Neutrophil (primary cell): ENCODE data around the gene SFXN3.

Experiments
- H3K27ac ChIP-seq: fragments of 200-600 bp; sonication (generic); 2 replicates; pipeline ENCODE4 v1.5.1; 2016; ENCODE audit warnings: mild to moderate bottlenecking, moderate library complexity
- H3K27me3 ChIP-seq: fragments of 200-600 bp; sonication (generic); 2 replicates; pipeline ENCODE4 v1.6.0; 2016; ENCODE audit warnings: mild to moderate bottlenecking
- H3K36me3 ChIP-seq: fragments of 200-600 bp; sonication (generic); 2 replicates; pipeline ENCODE4 v1.5.1; 2017
- H3K4me1 ChIP-seq, 2 experiments: fragments of 200-600 bp in 1 of 2; sonication (generic) in 1 of 2; 1 replicate in 1 of 2; 2 replicates in 1 of 2; pipeline versions ENCODE4 v1.5.1 to v1.6.1; 2013 to 2016; ENCODE audit warnings: low read depth in 1 of 2, low read length in 1 of 2, mild to moderate bottlenecking in 1 of 2, moderate library complexity in 1 of 2; ENCODE audit not compliant: control insufficient read depth in 1 of 2, insufficient read depth in 1 of 2
- H3K4me3 ChIP-seq, 2 experiments: fragments of 200-600 bp in 1 of 2; sonication (generic) in 1 of 2; 1 replicate in 1 of 2; 2 replicates in 1 of 2; pipeline ENCODE4 v1.5.1; 2013 to 2016; ENCODE audit warnings: low read depth in 1 of 2, low read length in 1 of 2, mild to moderate bottlenecking in 1 of 2, moderate library complexity in 1 of 2
- H3K9me3 ChIP-seq: fragments of 200-600 bp; sonication (generic); 2 replicates; pipeline ENCODE4 v1.5.1; 2016
- CTCF ChIP-seq: fragments of 200-600 bp; sonication (generic); IDR thresholded peaks from 2 replicates; pipeline ENCODE4 v1.5.1; 2016; ENCODE audit warnings: antibody characterized with exemption

SFXN3 gene

GRCh38 chr10:101056365-101057151 is 25.5 kb downstream of the SFXN3 start:
- Histone ChIP-seq H3K36me3 (no peaks in the 10 kb centered on the region), H3K27me3 (peaks cover 16% of the 10 kb centered on the region), H3K4me1 (peaks cover 20% of the 10 kb centered on the region in 2 experiments), H3K27ac (no peak overlapping the region), H3K4me3 (no peak overlapping the region), H3K9me3 (no peaks in the 10 kb centered on the region)
- no peak for TF ChIP-seq CTCF

GRCh38 chr10:101060036-101060950 is 29.3 kb downstream of the SFXN3 start:
- Histone ChIP-seq H3K27ac (peak overlapping the region; percentile 55), H3K4me3 (peak overlapping the region; percentile 99), H3K4me1 (peaks cover 41% of the 10 kb centered on the region in 2 experiments), H3K36me3 (no peaks in the 10 kb centered on the region), H3K27me3 (peaks cover 46% of the 10 kb centered on the region), H3K9me3 (no peaks in the 10 kb centered on the region)
- TF ChIP-seq CTCF: peak; percentile 71

- peaks cover 44 to 46% of the 10 kb centered on the region in 2 experiments for H3K4me1 ChIP-seq
- no peaks in the 10 kb centered on the region for H3K9me3 ChIP-seq
- peaks cover 54% of the 10 kb centered on the region for H3K27me3 ChIP-seq
- no peaks in the 10 kb centered on the region for H3K36me3 ChIP-seq
- peak overlapping the region; percentile 55 for H3K27ac ChIP-seq
- peak; percentile 37 for TF ChIP-seq CTCF
- peak overlapping the region; percentile 99 for H3K4me3 ChIP-seq
These were observed 30.1 kb downstream of the SFXN3 start for GRCh38 chr10:101060951-101061623.

- Histone ChIP-seq H3K27me3 (peaks cover 61% of the 10 kb centered on the region), H3K27ac (peak within 1 kb of the TSS; percentile 55), H3K36me3 (no peaks in the 10 kb centered on the region), H3K4me3 (peak within 1 kb of the TSS; percentile 99), H3K4me1 (peaks cover 51 to 52% of the 10 kb centered on the region in 2 experiments), H3K9me3 (no peaks in the 10 kb centered on the region)
- TF ChIP-seq CTCF: no peak
These were observed 30.7 kb downstream of the SFXN3 start, which contains the start of gene KAZALD1 for GRCh38 chr10:101061624-101062231. TSS of gene KAZALD1 (plus strand) at chr10:101061989. CDS start at chr10:101062593, 604 bp downstream.
